NCI-H526 treated with DMSO at 0.1 percent for 48 hours (cell line): ENCODE results near the gene FIGLA.
"Not testable (repeated sequence)": the region's sequence is repeated elsewhere in the genome, so short reads cannot be mapped to it uniquely, and the experiment has no call there.

ENCODE experiments used
- DNase-seq: peaks from one replicate; lab custom pipeline; 2025; lab: John Stamatoyannopoulos, UW

Gene FIGLA

GRCh38 chr2:70746094-70746974 is 44.1 kb downstream of the FIGLA start:
- no peak for DNase-seq

GRCh38 chr2:70745276-70745825 is 45.1 kb downstream of the FIGLA start:
- DNase-seq = no peak

GRCh38 chr2:70744397-70744796 is 46.0 kb downstream of the FIGLA start:
- no peak for DNase-seq

GRCh38 chr2:70743677-70744076 is 46.8 kb downstream of the FIGLA start:
- no peak for DNase-seq

GRCh38 chr2:70743068-70743467 is 47.4 kb downstream of the FIGLA start:
- DNase-seq = no peak

GRCh38 chr2:70739492-70739891 is 51.0 kb downstream of the FIGLA start:
- DNase-seq = not testable (repeated sequence)

GRCh38 chr2:70738159-70738558 is 52.3 kb downstream of the FIGLA start:
- DNase-seq = no peak

GRCh38 chr2:70735071-70735470 is 55.4 kb downstream of the FIGLA start:
- DNase-seq = no peak

GRCh38 chr2:70733646-70734180 is 56.7 kb downstream of the FIGLA start:
- DNase-seq = no peak

- no peak for DNase-seq
Measured at GRCh38 chr2:70732766-70733645, 57.4 kb downstream of the FIGLA start.

GRCh38 chr2:70730730-70731129 is 59.7 kb downstream of the FIGLA start:
- no peak for DNase-seq

- no peak for DNase-seq
Measured at GRCh38 chr2:70729647-70730046, 60.8 kb downstream of the FIGLA start.

GRCh38 chr2:70728128-70728527 is 62.3 kb downstream of the FIGLA start:
- no peak for DNase-seq
